Keratinocyte (primary cell): ENCODE results near the gene PAX8. TPM values are rescaled to one million over a fixed set of nuclear protein-coding genes. Genes with fewer than 3 reads are reported as not detected.

Source experiments
- DNase-seq: peaks from one replicate; pipeline ENCODE4 v3.0.0-alpha.2; 2011; ENCODE audit warnings: low read depth, missing footprints, low spot score
- FAIRE-seq: peaks from 2 replicates; lab custom pipeline; 2011; peaks lifted over from hg19 to GRCh38; lab: Jason Lieb, UNC
- H2AFZ ChIP-seq: 2 replicates; pipeline ENCODE4 v1.6.0; 2012; ENCODE audit warnings: low read length, control low read depth, inconsistent platforms; ENCODE audit not compliant: control insufficient read depth
- H3K27ac ChIP-seq: 2 replicates; pipeline ENCODE4 v1.5.1; 2011; ENCODE audit warnings: low read length; ENCODE audit not compliant: control insufficient read depth, insufficient read depth
- H3K27me3 ChIP-seq: 3 replicates; pipeline ENCODE4 v1.6.0; 2011; ENCODE audit warnings: low read length; ENCODE audit not compliant: control insufficient read depth, insufficient read depth; ENCODE audit errors: extremely low read depth
- H3K36me3 ChIP-seq, 2 experiments: 2 replicates in 1 of 2; 3 replicates in 1 of 2; pipeline ENCODE4 v1.5.1; 2011; ENCODE audit warnings: low read length in 2 of 2, mild to moderate bottlenecking in 1 of 2; ENCODE audit not compliant: control insufficient read depth in 2 of 2, insufficient read depth in 2 of 2; ENCODE audit errors: extremely low read depth in 1 of 2
- H3K4me1 ChIP-seq: 3 replicates; pipeline ENCODE4 v1.5.1; 2011; ENCODE audit warnings: low read length; ENCODE audit not compliant: control insufficient read depth, insufficient read depth; ENCODE audit errors: extremely low read depth
- H3K4me2 ChIP-seq: 3 replicates; pipeline ENCODE4 v1.6.0; 2011; ENCODE audit warnings: low read depth, low read length; ENCODE audit not compliant: control insufficient read depth, insufficient read depth; ENCODE audit errors: extremely low read depth
- H3K4me3 ChIP-seq, 3 experiments: fragments of 200-600 bp in 1 of 3; sonication (generic) in 1 of 3; 2 replicates in 2 of 3; 3 replicates in 1 of 3; pipeline ENCODE4 v1.5.1; 2011 to 2016; ENCODE audit warnings: low read length in 3 of 3, mild to moderate bottlenecking in 3 of 3, control low read depth in 2 of 3, inconsistent platforms in 1 of 3, low read depth in 1 of 3, mixed read lengths in 1 of 3, mixed run types in 1 of 3, moderate library complexity in 1 of 3; ENCODE audit not compliant: control insufficient read depth in 2 of 3, insufficient read depth in 2 of 3; ENCODE audit errors: extremely low read depth in 1 of 3
- H3K79me2 ChIP-seq: 2 replicates; pipeline ENCODE4 v1.6.0; 2012; ENCODE audit warnings: low read length; ENCODE audit not compliant: control insufficient read depth, insufficient read depth
- H3K9ac ChIP-seq: 3 replicates; pipeline ENCODE4 v1.6.0; 2011; ENCODE audit warnings: low read length; ENCODE audit not compliant: control insufficient read depth, insufficient read depth; ENCODE audit errors: extremely low read depth
- H3K9me1 ChIP-seq: 3 replicates; pipeline ENCODE4 v1.6.0; 2011; ENCODE audit warnings: low read length; ENCODE audit not compliant: control insufficient read depth, insufficient read depth; ENCODE audit errors: extremely low read depth
- H3K9me3 ChIP-seq: 2 replicates; pipeline ENCODE4 v1.5.1; 2012; ENCODE audit warnings: low read depth, low read length; ENCODE audit not compliant: control insufficient read depth
- H4K20me1 ChIP-seq: 3 replicates; pipeline ENCODE4 v1.6.0; 2011; ENCODE audit warnings: low read length; ENCODE audit not compliant: control insufficient read depth, insufficient read depth; ENCODE audit errors: extremely low read depth
- EZH2 ChIP-seq: IDR thresholded peaks from one replicate; pipeline ENCODE4 v1.6.1; 2012; ENCODE audit warnings: inconsistent platforms, mild to moderate bottlenecking, low read length, moderate library complexity
- dilution Hi-C: fragments of 300-500 bp; cut with MboI; formaldehyde crosslinking; loops from one replicate; pipeline ENCODE4 v1.7.0; 2020; ENCODE audit warnings: low sequenced_read_pairs; ENCODE audit not compliant: extremely low pct_ligation_motif_present
- polyA plus RNA-seq, 5 experiments: library from polyadenylated mRNA; depleted of rRNA in 3 of 5; stranded (reverse) in 3 of 5; stranded (forward) in 1 of 5; unstranded in 1 of 5; fragments of >200 nt; gene quantifications; 1 replicate in 1 of 5; 2 replicates in 3 of 5; 3 replicates in 1 of 5; pipeline versions ENCODE4 v1.2.1 to v1.2.3, GENCODE V29; 2011 to 2012; ENCODE audit warnings: missing spikeins in 2 of 5, low read depth in 1 of 5, low replicate concordance in 1 of 5
- TF ChIP-seq, protein P1 (sequence below), 3 experiments: IDR thresholded peaks in 1 of 3; conservative IDR thresholded peaks in 1 of 3; optimal IDR thresholded peaks in 1 of 3; 2 replicates in 2 of 3; 3 replicates in 1 of 3; pipeline versions ENCODE3 to v1.5.1; 2011; ENCODE audit warnings: low read length in 3 of 3, mild to moderate bottlenecking in 3 of 3, moderate library complexity in 2 of 3, control low read depth in 1 of 3, inconsistent platforms in 1 of 3; ENCODE audit not compliant: insufficient read depth in 2 of 3; ENCODE audit errors: extremely low read depth in 1 of 3

PAX8 gene
- polyA plus RNA-seq, 1 donor (not counting 4 experiments of a cell fraction or from before 2014, with no cell fraction given), result 3.4 TPM

DNA sequence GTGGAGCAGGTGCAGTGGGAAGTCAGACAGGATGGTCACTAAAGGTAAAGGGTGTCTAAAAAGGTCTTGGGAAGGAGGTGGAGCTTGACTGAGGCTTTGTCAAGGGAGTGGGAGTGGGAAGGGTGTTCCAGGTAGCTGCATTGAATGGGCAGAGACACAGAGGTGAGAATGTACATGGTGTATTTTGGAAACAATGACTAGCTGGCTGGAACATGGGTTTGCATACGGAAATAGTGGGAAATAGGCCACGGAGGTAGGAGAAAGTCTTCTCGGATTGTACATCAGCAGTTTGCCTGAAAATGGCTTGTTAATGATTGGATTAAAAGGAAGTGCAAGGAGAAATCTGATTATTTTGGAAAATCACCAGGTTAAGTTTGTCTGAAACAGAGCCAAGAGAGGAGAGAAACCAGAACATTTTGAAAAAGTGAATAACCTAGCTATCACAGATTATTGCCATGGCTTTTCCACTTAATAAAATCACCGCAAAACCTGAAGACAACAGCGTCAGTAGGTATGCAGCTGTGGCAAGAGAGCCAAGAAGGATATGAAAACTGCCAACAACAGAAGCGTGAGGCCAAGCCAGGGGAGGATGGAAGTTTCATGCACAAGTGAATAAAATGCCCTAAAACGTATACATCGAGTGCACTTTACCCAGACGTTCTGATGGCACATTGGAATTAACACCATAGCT, 13.9 kb downstream of the PAX8 start:
- Histone ChIP-seq H3K4me2 (no peak overlapping the region), H3K36me3 (no peaks in the 10 kb centered on the region), H3K79me2 (no peaks in the 10 kb centered on the region), H2AFZ (no peak overlapping the region), H3K27me3 (no peaks in the 10 kb centered on the region), H3K27ac (no peak overlapping the region), H3K4me1 (no peaks in the 10 kb centered on the region), H3K9me1 (no peaks in the 10 kb centered on the region), H3K9me3 (no peaks in the 10 kb centered on the region), H3K4me3 (no peak overlapping the region), H4K20me1 (no peaks in the 10 kb centered on the region), H3K9ac (no peak overlapping the region)
- TF ChIP-seq, protein P1, sequence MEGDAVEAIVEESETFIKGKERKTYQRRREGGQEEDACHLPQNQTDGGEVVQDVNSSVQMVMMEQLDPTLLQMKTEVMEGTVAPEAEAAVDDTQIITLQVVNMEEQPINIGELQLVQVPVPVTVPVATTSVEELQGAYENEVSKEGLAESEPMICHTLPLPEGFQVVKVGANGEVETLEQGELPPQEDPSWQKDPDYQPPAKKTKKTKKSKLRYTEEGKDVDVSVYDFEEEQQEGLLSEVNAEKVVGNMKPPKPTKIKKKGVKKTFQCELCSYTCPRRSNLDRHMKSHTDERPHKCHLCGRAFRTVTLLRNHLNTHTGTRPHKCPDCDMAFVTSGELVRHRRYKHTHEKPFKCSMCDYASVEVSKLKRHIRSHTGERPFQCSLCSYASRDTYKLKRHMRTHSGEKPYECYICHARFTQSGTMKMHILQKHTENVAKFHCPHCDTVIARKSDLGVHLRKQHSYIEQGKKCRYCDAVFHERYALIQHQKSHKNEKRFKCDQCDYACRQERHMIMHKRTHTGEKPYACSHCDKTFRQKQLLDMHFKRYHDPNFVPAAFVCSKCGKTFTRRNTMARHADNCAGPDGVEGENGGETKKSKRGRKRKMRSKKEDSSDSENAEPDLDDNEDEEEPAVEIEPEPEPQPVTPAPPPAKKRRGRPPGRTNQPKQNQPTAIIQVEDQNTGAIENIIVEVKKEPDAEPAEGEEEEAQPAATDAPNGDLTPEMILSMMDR (optimal IDR thresholded peaks at IDR 0.05 in 1 of 3, IDR thresholded peaks at IDR 0.05 in 1 of 3, conservative IDR thresholded peaks at IDR 0.05 in 1 of 3; ENCODE audit: extremely low read depth in 1 of 3, insufficient read depth in 2 of 3, low read length in 3 of 3), result no peak
- TF ChIP-seq EZH2, result no peak
- no peak for DNase-seq
- dilution Hi-C loops, result no loop called here
- no peak for FAIRE-seq

DNA sequence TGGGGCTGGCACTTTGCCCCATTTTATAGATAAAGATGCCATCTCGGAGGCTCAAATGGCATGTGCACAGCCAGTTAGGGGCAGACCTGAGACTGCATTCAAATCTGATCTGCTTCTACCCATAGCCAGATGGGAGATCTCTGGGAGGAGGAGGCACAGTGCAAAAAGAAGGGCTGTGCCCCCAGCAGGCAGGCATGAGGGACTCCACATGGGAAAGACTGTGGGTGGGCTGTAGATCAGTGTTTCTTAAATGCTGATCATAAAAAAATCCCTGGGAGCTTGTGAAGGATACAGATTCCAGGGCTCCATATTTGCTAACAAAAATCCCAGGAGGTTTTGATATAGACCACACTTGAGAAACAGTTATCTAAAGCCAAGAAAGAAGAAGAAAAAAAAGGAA, 15.2 kb downstream of the PAX8 start:
- no peaks in the 10 kb centered on the region for H4K20me1 ChIP-seq
- no peak for DNase-seq
- no peaks in the 10 kb centered on the region for H3K36me3 ChIP-seq
- H3K27ac ChIP-seq, result no peak overlapping the region
- no peaks in the 10 kb centered on the region for H3K4me1 ChIP-seq
- no peak overlapping the region for H3K4me2 ChIP-seq
- H3K9me1 ChIP-seq, result no peaks in the 10 kb centered on the region
- no peaks in the 10 kb centered on the region for H3K9me3 ChIP-seq
- H3K79me2 ChIP-seq, result no peaks in the 10 kb centered on the region
- TF ChIP-seq, protein P1 (optimal IDR thresholded peaks at IDR 0.05 in 1 of 3, IDR thresholded peaks at IDR 0.05 in 1 of 3, conservative IDR thresholded peaks at IDR 0.05 in 1 of 3; ENCODE audit: extremely low read depth in 1 of 3, insufficient read depth in 2 of 3, low read length in 3 of 3), result no peak
- TF ChIP-seq EZH2, result no peak
- no peak overlapping the region for H3K9ac ChIP-seq
- no peak overlapping the region for H3K4me3 ChIP-seq
- dilution Hi-C loops, result no loop called here
- no peaks in the 10 kb centered on the region for H3K27me3 ChIP-seq
- no peak for FAIRE-seq
- no peak overlapping the region for H2AFZ ChIP-seq
